SK-N-MC (cell line): ENCODE results near the gene ZYX.

Experiments
- EZH2 ChIP-seq: fragments of 200-600 bp; sonication (generic); IDR thresholded peaks from one replicate; pipeline ENCODE4 v1.6.1; 2017; ENCODE audit warnings: antibody characterized with exemption
- FOXP2 ChIP-seq: optimal IDR thresholded peaks from 2 replicates; pipeline ENCODE3; 2011; ENCODE audit warnings: mild to moderate bottlenecking, moderate library complexity; ENCODE audit not compliant: insufficient read depth; ENCODE audit errors: extremely low read length, control extremely low read depth
- POLR2AphosphoS5 ChIP-seq: IDR thresholded peaks from 2 replicates; pipeline ENCODE4 v1.6.1; 2012; ENCODE audit warnings: mild to moderate bottlenecking, low read depth, low read length, borderline replicate concordance

DNA sequence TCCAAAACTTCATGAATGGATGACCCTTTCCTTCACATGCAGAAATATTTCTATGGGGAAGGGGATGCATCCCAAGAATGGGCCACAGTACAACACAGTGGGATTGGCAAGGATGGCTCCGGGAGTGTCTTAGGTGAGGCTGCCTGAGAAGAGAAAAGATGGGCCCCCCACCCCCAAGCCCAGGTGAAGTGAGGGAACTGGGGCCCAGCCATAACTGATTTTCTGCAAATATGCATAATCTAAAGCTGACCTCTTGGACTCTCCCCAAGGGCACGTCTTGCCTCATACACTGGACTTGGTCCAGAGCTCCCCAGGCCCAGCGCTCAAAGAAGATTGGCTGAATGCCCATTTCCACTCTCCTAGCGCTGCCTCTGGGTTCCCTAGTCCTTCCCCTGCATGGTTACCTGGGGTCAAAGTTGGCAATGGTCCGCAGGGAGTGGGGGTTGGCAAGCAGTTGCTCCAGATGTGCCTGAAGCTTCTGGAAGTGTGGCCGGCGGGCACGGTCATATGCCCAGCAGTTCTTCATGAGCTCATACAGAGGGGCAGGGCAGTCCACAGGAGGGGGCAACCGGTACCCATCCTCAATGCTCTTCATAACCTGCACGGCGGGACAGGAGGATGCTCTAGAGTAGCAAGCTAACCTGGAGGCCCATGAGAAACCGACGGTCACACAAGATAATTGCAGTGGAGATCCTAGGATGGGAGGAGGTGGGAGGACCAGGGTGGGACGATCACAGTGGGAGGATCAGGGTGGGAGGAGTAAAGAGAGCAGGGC is 12.3 kb downstream of the ZYX start:
- no peak for TF ChIP-seq POLR2AphosphoS5
- no peak for TF ChIP-seq EZH2
- no peak for TF ChIP-seq FOXP2
